DMS79 (cell line): ENCODE data around the gene GALNTL6.

Experiments
- DNase-seq: peaks from one replicate; lab custom pipeline; 2025; lab: John Stamatoyannopoulos, UW

GALNTL6 gene

GRCh38 chr4:172989984-172990820 is 1177.0 kb downstream of the GALNTL6 start:
- no peak for DNase-seq

DNA sequence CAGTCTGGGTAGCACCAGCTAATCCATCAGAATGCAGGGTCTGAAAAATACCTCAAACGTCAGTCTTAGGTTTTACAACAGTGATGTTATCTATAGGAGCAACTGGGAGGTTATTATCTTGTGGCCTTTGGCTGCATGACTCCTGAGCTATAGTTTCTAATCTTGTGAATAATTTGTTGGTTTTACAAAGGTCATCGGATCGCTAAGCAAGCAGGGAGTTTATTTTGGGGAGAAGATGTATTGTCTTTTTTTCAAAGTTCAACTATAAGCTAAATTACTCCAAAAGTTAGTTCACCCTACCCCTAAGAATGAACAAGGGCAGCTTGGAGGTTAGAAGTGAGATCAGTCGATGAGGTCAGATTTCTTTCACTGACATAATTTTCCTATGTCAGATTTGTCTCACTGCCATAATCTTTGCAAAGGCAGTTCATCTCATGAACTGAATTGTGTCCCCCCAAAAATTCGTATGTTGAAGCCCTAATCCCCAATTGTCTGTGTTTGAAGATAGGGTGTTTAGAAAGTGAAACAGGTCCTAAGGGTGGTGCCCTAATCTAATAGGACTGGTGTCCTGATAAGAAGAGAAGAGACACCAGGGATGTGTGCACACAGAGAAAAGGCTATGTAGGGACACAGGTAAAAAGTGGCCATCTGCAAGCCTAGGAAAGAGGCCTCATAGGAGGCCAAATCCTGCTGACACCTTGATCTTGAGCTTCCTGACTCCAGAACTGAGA is 1179.6 kb downstream of the GALNTL6 start:
- no peak for DNase-seq

DNA sequence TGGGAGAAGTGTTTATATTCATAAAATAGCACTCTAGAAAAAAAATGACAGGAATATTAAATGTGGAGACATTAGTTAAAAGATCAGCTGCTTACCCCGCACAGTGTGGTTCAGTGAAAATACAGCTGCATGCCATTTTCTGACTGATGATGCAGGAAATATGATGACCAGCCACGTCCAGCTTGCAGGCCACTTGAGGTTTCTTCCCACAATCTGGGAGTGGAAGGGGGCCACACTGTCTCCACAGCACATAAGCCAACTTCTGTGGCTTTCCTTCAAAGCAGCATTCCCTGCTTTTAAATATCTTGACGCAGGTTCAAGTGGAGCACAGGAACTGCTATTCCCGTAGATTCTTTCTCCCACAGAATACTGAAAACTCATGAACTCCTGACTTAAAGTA is 1182.0 kb downstream of the GALNTL6 start:
- no peak for DNase-seq

- DNase-seq = no peak
Measured at GRCh38 chr4:172995704-172996103, 1182.5 kb downstream of the GALNTL6 start.

DNA sequence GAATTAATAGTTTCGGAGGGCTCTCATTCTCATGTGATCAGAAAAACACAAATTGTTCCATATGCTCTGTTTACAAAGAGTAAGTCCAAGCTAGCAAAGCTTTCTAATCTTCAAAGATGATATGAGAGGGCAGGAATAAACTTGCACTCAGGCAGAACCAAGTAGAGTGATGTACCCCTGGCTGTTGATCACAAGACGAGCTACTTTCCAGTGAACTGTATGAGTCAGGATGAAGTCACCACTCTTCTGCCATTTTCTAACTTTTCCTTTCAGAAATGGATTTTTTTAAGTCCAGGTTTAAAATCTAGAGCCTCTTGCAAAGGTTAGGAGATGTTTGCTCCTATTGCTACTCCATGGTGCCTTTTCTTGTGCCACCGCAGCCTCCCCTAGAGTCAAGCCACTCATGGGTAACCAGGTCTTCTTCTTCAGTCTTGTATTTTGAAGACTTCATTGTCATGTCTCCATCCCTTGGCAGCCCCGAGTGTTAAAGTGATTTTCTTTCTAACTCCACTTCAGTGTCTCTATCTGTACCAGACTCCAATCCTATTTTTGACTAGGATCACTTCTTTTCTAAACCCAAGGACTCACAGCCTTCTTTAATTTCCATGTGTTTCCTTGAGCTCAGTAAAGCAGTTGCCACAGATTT is 1183.5 kb downstream of the GALNTL6 start:
- DNase-seq = no peak

DNA sequence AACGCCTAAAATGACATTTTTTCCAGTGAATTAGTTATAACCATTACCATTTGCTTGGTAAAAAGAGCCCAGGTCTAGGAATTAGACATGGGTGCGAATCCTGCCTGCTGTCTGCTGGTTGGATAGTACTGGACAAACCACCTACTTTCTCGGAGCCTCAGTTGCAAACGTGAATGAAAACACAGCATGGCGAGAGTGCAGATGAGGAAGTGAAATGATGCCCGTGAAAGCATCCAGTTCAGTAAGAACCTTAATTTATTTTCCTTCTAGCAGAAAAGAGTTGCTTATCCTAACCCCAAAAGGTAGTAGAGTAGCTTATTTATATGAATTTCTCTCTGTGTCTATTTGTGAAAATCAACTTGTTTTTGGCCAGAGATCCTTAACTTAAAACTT is 1184.0 kb downstream of the GALNTL6 start:
- no peak for DNase-seq

GRCh38 chr4:172997856-172998255 is 1184.7 kb downstream of the GALNTL6 start:
- DNase-seq = no peak

GRCh38 chr4:172998527-172999469 is 1185.6 kb downstream of the GALNTL6 start:
- DNase-seq = no peak

DNA sequence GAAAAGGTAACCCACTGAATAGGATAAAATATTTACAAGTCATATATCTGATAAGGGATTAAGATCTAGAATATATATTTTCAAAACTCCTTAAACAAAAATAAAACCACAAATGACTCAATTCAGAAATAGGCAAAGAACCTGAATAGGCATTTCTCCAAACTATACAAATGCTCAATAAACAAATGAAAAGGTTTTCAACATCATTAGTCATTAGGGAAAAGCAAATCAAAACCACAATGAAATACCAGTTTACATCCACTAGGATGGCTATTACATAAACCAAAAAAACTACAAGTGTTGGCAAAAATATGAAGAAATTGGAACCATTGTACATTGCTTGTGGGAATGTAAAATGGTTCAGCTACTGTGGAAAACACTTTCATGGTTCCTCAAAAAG is 1188.4 kb downstream of the GALNTL6 start:
- no peak for DNase-seq

DNA sequence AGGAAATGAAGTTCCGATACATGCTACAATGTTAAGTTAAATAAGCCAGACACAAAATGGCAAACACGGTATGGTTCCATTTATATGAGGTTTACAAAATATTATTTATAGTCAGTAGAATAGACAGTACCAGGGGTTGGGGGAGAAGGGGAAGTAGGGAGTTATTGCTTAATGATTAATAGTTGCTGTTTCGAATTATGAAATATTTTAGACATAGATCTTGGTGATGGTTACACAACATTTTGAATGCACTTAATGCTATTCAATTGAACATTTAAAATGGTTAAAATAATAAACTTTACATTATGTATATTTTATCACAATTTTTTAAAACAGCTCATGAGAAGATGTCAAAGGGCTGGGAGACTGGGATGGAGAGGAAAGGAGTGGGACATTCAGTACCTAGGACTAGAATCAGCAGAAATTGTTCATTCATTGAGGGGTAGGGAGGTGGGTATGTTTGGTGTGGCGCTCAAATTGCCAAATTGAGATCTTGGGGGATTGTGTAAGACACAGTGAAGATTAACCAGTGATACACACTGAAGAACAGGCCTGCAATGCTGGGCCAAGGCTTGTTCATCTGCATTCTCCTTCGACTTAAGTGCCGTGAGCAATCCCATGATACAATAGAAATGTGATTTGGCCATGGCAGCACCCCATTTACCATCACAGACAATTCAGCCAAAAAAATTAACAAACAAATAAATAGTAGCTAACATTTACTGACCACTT is 1189.8 kb downstream of the GALNTL6 start:
- DNase-seq = no peak

DNA sequence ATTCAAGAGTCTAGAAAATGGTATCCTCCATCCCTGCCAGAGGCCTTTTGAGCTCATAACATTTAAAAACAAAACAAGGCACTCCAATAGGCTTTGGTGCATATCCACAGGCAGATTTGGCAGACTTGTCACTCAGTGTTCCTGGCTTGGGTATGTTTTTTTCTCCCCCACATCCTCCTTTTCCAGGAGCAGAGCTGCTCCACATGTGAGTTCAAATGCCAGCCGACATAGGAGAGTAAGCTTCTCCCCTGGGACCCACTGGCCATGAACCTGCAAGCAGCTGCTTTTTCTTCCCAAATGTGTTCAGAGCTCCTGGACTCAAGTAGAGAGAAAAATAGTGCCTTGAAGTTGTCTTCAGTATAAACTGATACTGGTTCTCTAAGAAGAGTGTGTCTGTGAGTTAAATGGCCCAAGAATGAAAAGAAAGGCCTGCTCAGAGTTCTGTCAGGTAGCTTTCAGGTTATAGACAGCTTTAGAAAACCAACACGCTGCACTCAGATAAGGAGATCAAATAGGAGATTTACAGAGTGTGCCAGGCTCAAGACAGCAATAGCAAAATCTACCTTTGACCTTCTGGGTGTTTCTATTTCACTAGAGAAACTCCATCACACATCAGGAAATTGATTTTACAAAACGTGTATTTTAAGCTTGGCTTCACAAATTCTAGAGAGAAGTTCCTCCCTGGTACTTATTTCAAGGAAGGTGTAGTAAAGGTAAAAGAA is 1192.9 kb downstream of the GALNTL6 start:
- DNase-seq = peak; percentile 90

- no peak for DNase-seq
Measured at GRCh38 chr4:173008436-173008835, 1195.2 kb downstream of the GALNTL6 start.

DNA sequence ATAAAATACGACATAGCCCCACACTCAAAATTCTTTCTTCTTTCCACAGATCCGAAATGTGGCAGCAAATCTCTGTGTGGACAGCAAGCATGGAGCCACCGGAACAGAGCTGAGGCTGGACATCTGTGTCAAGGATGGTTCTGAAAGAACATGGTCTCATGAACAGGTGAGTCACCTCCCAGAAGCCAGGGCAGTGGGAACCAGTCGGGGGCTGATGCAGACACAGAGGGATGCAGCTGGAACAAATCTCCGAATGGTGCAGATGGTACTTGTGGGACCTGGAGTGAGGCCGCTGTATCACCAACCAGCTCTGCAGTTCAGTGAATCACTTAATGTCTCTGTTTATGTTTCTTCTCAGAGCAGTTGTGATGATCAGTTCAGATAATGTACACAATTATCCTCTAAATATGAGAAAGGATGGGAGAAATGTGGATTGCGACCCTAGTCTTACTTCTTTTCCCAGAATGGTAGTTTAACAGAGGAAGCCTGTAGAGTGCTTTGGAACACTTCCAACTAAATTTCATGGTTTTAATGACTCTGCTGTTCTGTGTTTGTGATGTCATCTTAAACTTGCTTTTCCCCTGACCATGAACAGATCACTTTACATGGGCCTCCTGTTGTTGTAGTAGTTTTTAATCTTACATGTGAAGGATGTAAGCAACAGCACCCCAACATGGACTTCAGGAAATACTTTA is 1196.1 kb downstream of the GALNTL6 start:
- DNase-seq = no peak

DNA sequence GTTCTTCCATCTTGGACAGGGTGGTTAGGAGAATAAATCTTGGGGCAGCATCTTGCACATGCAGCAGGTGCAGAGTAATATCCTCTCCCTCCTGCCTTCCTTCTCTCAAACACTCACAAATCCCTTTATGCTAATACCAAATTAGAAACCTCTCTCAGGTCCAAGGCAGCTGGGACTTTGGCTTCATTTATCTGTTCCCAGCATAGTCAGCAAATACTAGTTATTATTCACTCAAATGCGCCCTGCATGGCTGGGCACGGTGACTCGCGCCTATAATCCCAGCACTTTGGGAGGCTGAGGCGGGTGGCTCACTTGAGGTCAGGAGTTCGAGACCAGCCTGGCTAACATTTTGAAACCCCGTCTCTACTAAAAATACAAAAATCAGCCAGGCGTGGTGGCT is 1199.4 kb downstream of the GALNTL6 start:
- no peak for DNase-seq

- DNase-seq = no peak
Measured at GRCh38 chr4:173013232-173013930, 1200.2 kb downstream of the GALNTL6 start.

GRCh38 chr4:173014113-173014558 is 1200.9 kb downstream of the GALNTL6 start:
- no peak for DNase-seq

- DNase-seq = no peak
Measured at GRCh38 chr4:173014836-173015235, 1201.6 kb downstream of the GALNTL6 start.

- DNase-seq = no peak
Measured at GRCh38 chr4:173017802-173018201, 1204.6 kb downstream of the GALNTL6 start.

- no peak for DNase-seq
Measured at GRCh38 chr4:173018446-173018845, 1205.2 kb downstream of the GALNTL6 start.
